A673 (cell line): ENCODE data around the gene TET3. TPM values are rescaled to one million over a fixed set of nuclear protein-coding genes. Genes with fewer than 3 reads are reported as not detected.

Source experiments
- BruUV-seq: library from RNA; stranded (reverse); fragments of 400-500 nt; replicated peaks from 2 replicates; lab custom pipeline; 2021; lab: Mats Ljungman, UMichigan
- CTCF ChIA-PET: fragments of 300-600 bp; sonication (Branson Sonifier 250); formaldehyde crosslinking; loops from one replicate; lab custom pipeline; 2022; ENCODE audit warnings: antibody characterized with exemption; lab: Charles Lee
- POLR2A ChIA-PET: fragments of 300-600 bp; sonication (Branson Sonifier 250); formaldehyde crosslinking; loops from one replicate; lab custom pipeline; 2022; ENCODE audit warnings: antibody characterized with exemption; ENCODE audit not compliant: low non-redundant PET; lab: Charles Lee
- DNase-seq: peaks from one replicate; pipeline ENCODE4 v3.0.0-alpha.2; 2015; ENCODE audit warnings: low spot score
- H3K27ac ChIP-seq: fragments of 200-600 bp; sonication (generic); 2 replicates; pipeline ENCODE4 v1.5.1; 2016; ENCODE audit warnings: mixed run types, low read depth, mild to moderate bottlenecking, mixed read lengths, antibody characterized with exemption, low read length; ENCODE audit not compliant: poor library complexity, severe bottlenecking
- H3K27me3 ChIP-seq: fragments of 200-600 bp; sonication (generic); replicated peaks from 2 replicates; pipeline ENCODE4 v1.6.1; 2017; ENCODE audit warnings: mixed run types, low read depth, mild to moderate bottlenecking, mixed read lengths, antibody characterized with exemption, low read length; ENCODE audit not compliant: insufficient read depth, poor library complexity
- H3K36me3 ChIP-seq: fragments of 200-600 bp; sonication (generic); 2 replicates; pipeline ENCODE4 v1.6.1; 2016; ENCODE audit warnings: mixed run types, mild to moderate bottlenecking, mixed read lengths, antibody characterized with exemption, low read length; ENCODE audit not compliant: insufficient read depth, poor library complexity, severe bottlenecking
- H3K4me1 ChIP-seq: fragments of 200-600 bp; sonication (generic); 2 replicates; pipeline ENCODE4 v1.6.1; 2017; ENCODE audit warnings: mixed run types, mild to moderate bottlenecking, mixed read lengths, antibody characterized with exemption, low read length; ENCODE audit not compliant: insufficient read depth, poor library complexity, severe bottlenecking
- H3K4me3 ChIP-seq: fragments of 200-600 bp; sonication (generic); 2 replicates; pipeline ENCODE4 v1.5.1; 2016; ENCODE audit warnings: low read depth, mixed run types, mild to moderate bottlenecking, mixed read lengths, low read length; ENCODE audit not compliant: poor library complexity, severe bottlenecking
- H3K9me3 ChIP-seq: fragments of 200-600 bp; sonication (generic); 2 replicates; pipeline ENCODE4 v1.6.1; 2016; ENCODE audit warnings: mixed run types, low read depth, mild to moderate bottlenecking, mixed read lengths, antibody characterized with exemption, low read length; ENCODE audit not compliant: poor library complexity, severe bottlenecking
- CTCF ChIP-seq: fragments of 300-800, 200-600 bp; sonication (generic); conservative IDR thresholded peaks from 2 replicates; pipeline ENCODE4 v1.5.1; 2017; ENCODE audit warnings: low read depth, mild to moderate bottlenecking, antibody characterized with exemption, low read length, moderate library complexity, mixed read lengths
- EZH2 ChIP-seq: fragments of 200-600 bp; sonication (generic); IDR thresholded peaks from 2 replicates; pipeline ENCODE4 v1.6.1; 2017; ENCODE audit warnings: borderline replicate concordance, low read depth, mild to moderate bottlenecking, mixed read lengths, antibody characterized with exemption, low read length; ENCODE audit not compliant: poor library complexity, severe bottlenecking
- intact Hi-C: fragments of 100-400 bp; cut with micrococcal nuclease; formaldehyde crosslinking; loops from one replicate; pipeline ENCODE4 v1.10.0; 2022; ENCODE audit not compliant: unreplicated experiment
- total RNA-seq: library from RNA; stranded (reverse); gene quantifications from 2 replicates; pipeline ENCODE4 v1.2.3, GENCODE V29; 2021

Gene TET3
- total RNA-seq, 1 experiment from 2014 or later: 26.3 TPM

- BruUV-seq: no TSS peak
- peaks cover 73% of the 10 kb centered on the region for H3K4me1 ChIP-seq
- H3K27ac ChIP-seq: peak overlapping the region; percentile 77
- H3K4me3 ChIP-seq: peak overlapping the region; percentile 69
- peak; percentile 93 for DNase-seq
- no peaks in the 10 kb centered on the region for H3K36me3 ChIP-seq
- ChIA-PET CTCF (no interaction called here), POLR2A (no interaction called here)
- no peaks in the 10 kb centered on the region for H3K9me3 ChIP-seq
- intact Hi-C loops: no loop called here
- no peaks in the 10 kb centered on the region for H3K27me3 ChIP-seq
- TF ChIP-seq EZH2: no peak
- no peak for TF ChIP-seq CTCF
Observed at GRCh38 chr2:74002505-74003421, 18.1 kb downstream of the TET3 start.

- intact Hi-C loops: no loop called here
- peak overlapping the region; percentile 81 for H3K27ac ChIP-seq
- no peaks in the 10 kb centered on the region for H3K36me3 ChIP-seq
- ChIA-PET POLR2A (no interaction called here), CTCF (no interaction called here)
- peaks cover 82% of the 10 kb centered on the region for H3K4me1 ChIP-seq
- no TSS peak for BruUV-seq
- TF ChIP-seq EZH2 (no peak), CTCF (no peak)
- no peaks in the 10 kb centered on the region for H3K9me3 ChIP-seq
- H3K27me3 ChIP-seq: no peaks in the 10 kb centered on the region
- peak; percentile 64 for DNase-seq
- H3K4me3 ChIP-seq: peak overlapping the region; percentile 69
Observed at GRCh38 chr2:74003494-74004211, 18.9 kb downstream of the TET3 start.

GRCh38 chr2:74004212-74005182, 19.8 kb downstream of the TET3 start:
- Histone ChIP-seq H3K9me3 (no peaks in the 10 kb centered on the region), H3K27me3 (no peaks in the 10 kb centered on the region), H3K36me3 (no peaks in the 10 kb centered on the region), H3K4me1 (peaks cover 88% of the 10 kb centered on the region), H3K27ac (peak overlapping the region; percentile 81), H3K4me3 (peak overlapping the region; percentile 69)
- ChIA-PET CTCF (interaction anchor here (0.5 kb wide), 1 partner anchor 58 kb away, joined by 7 read pairs; no protein-coding TSS in a partner anchor), POLR2A (no interaction called here)
- DNase-seq: no peak
- BruUV-seq: no TSS peak
- TF ChIP-seq EZH2 (no peak), CTCF (no peak)
- intact Hi-C loops: no loop called here
